ENCODE results near the gene OR6N1. TPM values are rescaled to one million over a fixed set of nuclear protein-coding genes. Genes with fewer than 3 reads are reported as not detected.

OR6N1 gene
- total and polyA plus RNA-seq, 9 of the 15 experiments (the other 6 are each of a cell fraction or from before 2014, with no cell fraction given) = 0.01 to 0.07 TPM; not detected in 7

DNA sequence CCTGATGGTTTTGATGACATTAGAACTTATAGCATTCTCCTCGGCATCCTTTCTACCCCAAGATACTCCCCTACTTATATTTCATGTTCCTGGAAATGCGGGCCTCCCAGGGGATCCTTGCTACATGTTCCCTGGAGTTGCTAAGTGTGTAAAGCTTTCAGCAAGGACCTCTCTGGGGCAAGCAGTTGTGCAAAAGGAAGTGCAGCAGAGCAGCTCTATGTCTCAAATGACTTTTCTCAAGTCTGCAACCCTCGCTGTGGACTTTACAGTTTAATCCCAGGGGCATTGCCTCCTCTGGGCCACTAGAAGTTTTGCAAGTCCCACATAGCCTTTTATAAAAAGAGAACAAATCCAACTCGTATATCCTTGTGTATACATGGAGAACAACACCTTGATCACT lies 38.3 kb upstream of the OR6N1 start (continued):
- TF ChIP-seq, protein P1, sequence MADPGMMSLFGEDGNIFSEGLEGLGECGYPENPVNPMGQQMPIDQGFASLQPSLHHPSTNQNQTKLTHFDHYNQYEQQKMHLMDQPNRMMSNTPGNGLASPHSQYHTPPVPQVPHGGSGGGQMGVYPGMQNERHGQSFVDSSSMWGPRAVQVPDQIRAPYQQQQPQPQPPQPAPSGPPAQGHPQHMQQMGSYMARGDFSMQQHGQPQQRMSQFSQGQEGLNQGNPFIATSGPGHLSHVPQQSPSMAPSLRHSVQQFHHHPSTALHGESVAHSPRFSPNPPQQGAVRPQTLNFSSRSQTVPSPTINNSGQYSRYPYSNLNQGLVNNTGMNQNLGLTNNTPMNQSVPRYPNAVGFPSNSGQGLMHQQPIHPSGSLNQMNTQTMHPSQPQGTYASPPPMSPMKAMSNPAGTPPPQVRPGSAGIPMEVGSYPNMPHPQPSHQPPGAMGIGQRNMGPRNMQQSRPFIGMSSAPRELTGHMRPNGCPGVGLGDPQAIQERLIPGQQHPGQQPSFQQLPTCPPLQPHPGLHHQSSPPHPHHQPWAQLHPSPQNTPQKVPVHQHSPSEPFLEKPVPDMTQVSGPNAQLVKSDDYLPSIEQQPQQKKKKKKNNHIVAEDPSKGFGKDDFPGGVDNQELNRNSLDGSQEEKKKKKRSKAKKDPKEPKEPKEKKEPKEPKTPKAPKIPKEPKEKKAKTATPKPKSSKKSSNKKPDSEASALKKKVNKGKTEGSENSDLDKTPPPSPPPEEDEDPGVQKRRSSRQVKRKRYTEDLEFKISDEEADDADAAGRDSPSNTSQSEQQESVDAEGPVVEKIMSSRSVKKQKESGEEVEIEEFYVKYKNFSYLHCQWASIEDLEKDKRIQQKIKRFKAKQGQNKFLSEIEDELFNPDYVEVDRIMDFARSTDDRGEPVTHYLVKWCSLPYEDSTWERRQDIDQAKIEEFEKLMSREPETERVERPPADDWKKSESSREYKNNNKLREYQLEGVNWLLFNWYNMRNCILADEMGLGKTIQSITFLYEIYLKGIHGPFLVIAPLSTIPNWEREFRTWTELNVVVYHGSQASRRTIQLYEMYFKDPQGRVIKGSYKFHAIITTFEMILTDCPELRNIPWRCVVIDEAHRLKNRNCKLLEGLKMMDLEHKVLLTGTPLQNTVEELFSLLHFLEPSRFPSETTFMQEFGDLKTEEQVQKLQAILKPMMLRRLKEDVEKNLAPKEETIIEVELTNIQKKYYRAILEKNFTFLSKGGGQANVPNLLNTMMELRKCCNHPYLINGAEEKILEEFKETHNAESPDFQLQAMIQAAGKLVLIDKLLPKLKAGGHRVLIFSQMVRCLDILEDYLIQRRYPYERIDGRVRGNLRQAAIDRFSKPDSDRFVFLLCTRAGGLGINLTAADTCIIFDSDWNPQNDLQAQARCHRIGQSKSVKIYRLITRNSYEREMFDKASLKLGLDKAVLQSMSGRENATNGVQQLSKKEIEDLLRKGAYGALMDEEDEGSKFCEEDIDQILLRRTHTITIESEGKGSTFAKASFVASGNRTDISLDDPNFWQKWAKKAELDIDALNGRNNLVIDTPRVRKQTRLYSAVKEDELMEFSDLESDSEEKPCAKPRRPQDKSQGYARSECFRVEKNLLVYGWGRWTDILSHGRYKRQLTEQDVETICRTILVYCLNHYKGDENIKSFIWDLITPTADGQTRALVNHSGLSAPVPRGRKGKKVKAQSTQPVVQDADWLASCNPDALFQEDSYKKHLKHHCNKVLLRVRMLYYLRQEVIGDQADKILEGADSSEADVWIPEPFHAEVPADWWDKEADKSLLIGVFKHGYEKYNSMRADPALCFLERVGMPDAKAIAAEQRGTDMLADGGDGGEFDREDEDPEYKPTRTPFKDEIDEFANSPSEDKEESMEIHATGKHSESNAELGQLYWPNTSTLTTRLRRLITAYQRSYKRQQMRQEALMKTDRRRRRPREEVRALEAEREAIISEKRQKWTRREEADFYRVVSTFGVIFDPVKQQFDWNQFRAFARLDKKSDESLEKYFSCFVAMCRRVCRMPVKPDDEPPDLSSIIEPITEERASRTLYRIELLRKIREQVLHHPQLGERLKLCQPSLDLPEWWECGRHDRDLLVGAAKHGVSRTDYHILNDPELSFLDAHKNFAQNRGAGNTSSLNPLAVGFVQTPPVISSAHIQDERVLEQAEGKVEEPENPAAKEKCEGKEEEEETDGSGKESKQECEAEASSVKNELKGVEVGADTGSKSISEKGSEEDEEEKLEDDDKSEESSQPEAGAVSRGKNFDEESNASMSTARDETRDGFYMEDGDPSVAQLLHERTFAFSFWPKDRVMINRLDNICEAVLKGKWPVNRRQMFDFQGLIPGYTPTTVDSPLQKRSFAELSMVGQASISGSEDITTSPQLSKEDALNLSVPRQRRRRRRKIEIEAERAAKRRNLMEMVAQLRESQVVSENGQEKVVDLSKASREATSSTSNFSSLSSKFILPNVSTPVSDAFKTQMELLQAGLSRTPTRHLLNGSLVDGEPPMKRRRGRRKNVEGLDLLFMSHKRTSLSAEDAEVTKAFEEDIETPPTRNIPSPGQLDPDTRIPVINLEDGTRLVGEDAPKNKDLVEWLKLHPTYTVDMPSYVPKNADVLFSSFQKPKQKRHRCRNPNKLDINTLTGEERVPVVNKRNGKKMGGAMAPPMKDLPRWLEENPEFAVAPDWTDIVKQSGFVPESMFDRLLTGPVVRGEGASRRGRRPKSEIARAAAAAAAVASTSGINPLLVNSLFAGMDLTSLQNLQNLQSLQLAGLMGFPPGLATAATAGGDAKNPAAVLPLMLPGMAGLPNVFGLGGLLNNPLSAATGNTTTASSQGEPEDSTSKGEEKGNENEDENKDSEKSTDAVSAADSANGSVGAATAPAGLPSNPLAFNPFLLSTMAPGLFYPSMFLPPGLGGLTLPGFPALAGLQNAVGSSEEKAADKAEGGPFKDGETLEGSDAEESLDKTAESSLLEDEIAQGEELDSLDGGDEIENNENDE (IDR thresholded peaks at IDR 0.05; ENCODE audit: low read depth, low read length) = no peak
- TF ChIP-seq NCOA1 (IDR thresholded peaks at IDR 0.05; ENCODE audit: low read depth) = no peak
- TF ChIP-seq SNRNP70 (optimal IDR thresholded peaks at IDR 0.05; ENCODE audit: low read depth, low read length) = no peak
- no peak for TF ChIP-seq TAF7 (tag; IDR thresholded peaks at IDR 0.05)
- no peak for TF ChIP-seq ZNF707 (CRISPR knock-in tag; conservative IDR thresholded peaks at IDR 0.05)
- TF ChIP-seq TBL1XR1 (IDR thresholded peaks at IDR 0.05; ENCODE audit: low read length in 2 of 2) = no peak
- TF ChIP-seq, protein P2, sequence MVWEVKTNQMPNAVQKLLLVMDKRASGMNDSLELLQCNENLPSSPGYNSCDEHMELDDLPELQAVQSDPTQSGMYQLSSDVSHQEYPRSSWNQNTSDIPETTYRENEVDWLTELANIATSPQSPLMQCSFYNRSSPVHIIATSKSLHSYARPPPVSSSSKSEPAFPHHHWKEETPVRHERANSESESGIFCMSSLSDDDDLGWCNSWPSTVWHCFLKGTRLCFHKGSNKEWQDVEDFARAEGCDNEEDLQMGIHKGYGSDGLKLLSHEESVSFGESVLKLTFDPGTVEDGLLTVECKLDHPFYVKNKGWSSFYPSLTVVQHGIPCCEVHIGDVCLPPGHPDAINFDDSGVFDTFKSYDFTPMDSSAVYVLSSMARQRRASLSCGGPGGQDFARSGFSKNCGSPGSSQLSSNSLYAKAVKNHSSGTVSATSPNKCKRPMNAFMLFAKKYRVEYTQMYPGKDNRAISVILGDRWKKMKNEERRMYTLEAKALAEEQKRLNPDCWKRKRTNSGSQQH (CRISPR knock-in tag; IDR thresholded peaks at IDR 0.05) = no peak
- TF ChIP-seq ZNF778 (CRISPR knock-in tag; IDR thresholded peaks at IDR 0.05) = no peak
- TF ChIP-seq CXXC5 (CRISPR knock-in tag; IDR thresholded peaks at IDR 0.05) = no peak
- TF ChIP-seq, protein P3, sequence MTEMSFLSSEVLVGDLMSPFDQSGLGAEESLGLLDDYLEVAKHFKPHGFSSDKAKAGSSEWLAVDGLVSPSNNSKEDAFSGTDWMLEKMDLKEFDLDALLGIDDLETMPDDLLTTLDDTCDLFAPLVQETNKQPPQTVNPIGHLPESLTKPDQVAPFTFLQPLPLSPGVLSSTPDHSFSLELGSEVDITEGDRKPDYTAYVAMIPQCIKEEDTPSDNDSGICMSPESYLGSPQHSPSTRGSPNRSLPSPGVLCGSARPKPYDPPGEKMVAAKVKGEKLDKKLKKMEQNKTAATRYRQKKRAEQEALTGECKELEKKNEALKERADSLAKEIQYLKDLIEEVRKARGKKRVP (CRISPR knock-in tag; IDR thresholded peaks at IDR 0.05) = no peak
- no peak for TF ChIP-seq MEIS2 (IDR thresholded peaks at IDR 0.05; ENCODE audit: partially characterized antibody)
- TF ChIP-seq ZNF41 (CRISPR knock-in tag; conservative IDR thresholded peaks at IDR 0.05) = no peak
- TF ChIP-seq TBP (optimal IDR thresholded peaks at IDR 0.05; ENCODE audit: low read depth, low read length) = no peak

Data from K562 (cell line).